Stimulated activated CD4-positive, alpha-beta T cell treated with anti-CD3 and anti-CD28 coated beads, Interleukin-4, amount 100 ng/mL, for 1 hour (primary cell): ENCODE data around the gene PSKH1.

Experiments used
- DNase-seq: peaks from one replicate; pipeline ENCODE4 v3.0.0-alpha.2; 2020

The PSKH1 gene

GRCh38 chr16:67868290-67868689, 24.8 kb upstream of the PSKH1 start:
- no peak for DNase-seq

GRCh38 chr16:67869653-67870052, 23.4 kb upstream of the PSKH1 start:
- DNase-seq = no peak

GRCh38 chr16:67871256-67871655, 21.8 kb upstream of the PSKH1 start:
- DNase-seq = no peak

- DNase-seq = no peak
Measured at GRCh38 chr16:67872131-67872630, 20.9 kb upstream of the PSKH1 start.

GRCh38 chr16:67872631-67873434, 20.2 kb upstream of the PSKH1 start, which contains the start of gene EDC4:
TSS of gene EDC4 (plus strand) at chr16:67873052. CDS start at chr16:67873262, 210 bp downstream.
- peak; percentile 88 for DNase-seq

- no peak for DNase-seq
Measured at GRCh38 chr16:67873435-67874370, 19.4 kb upstream of the PSKH1 start.

- no peak for DNase-seq
Measured at GRCh38 chr16:67874372-67874771, 18.7 kb upstream of the PSKH1 start.

- DNase-seq = no peak
Measured at GRCh38 chr16:67877064-67877463, 16.0 kb upstream of the PSKH1 start.

- DNase-seq = no peak
Measured at GRCh38 chr16:67878232-67878631, 14.8 kb upstream of the PSKH1 start.

GRCh38 chr16:67878846-67879245, 14.2 kb upstream of the PSKH1 start:
- DNase-seq = no peak

GRCh38 chr16:67879462-67879861, 13.6 kb upstream of the PSKH1 start:
- no peak for DNase-seq

GRCh38 chr16:67879936-67880335, 13.1 kb upstream of the PSKH1 start:
- no peak for DNase-seq

- no peak for DNase-seq
Measured at GRCh38 chr16:67880584-67880983, 12.5 kb upstream of the PSKH1 start.

GRCh38 chr16:67881621-67882161, 11.4 kb upstream of the PSKH1 start:
- no peak for DNase-seq

GRCh38 chr16:67882374-67883145, 10.5 kb upstream of the PSKH1 start:
- no peak for DNase-seq

- no peak for DNase-seq
Measured at GRCh38 chr16:67883146-67883871, 9.7 kb upstream of the PSKH1 start.

- DNase-seq = peak; percentile 77
Measured at GRCh38 chr16:67883872-67884261, 9.2 kb upstream of the PSKH1 start.

GRCh38 chr16:67884684-67885083, 8.4 kb upstream of the PSKH1 start, which contains the start of gene NRN1L:
TSS of gene NRN1L (plus strand) at chr16:67884885. CDS start at chr16:67884904, 19 bp downstream.
- no peak for DNase-seq

GRCh38 chr16:67885545-67885944, 7.5 kb upstream of the PSKH1 start:
- no peak for DNase-seq

- no peak for DNase-seq
Measured at GRCh38 chr16:67885976-67886375, 7.1 kb upstream of the PSKH1 start.

- no peak for DNase-seq
Measured at GRCh38 chr16:67886387-67886786, 6.7 kb upstream of the PSKH1 start.

- DNase-seq = no peak
Measured at GRCh38 chr16:67888331-67888730, 4.7 kb upstream of the PSKH1 start.
